Activated naive CD8-positive, alpha-beta T cell treated with anti-CD3 and anti-CD28 coated beads, Interleukin-2, amount 10 ng/mL, durations not matched to agents 7 days and 5 days (primary cell): Measurements from ENCODE around the gene SLC2A13. TPM values are rescaled to one million over a fixed set of nuclear protein-coding genes. Genes with fewer than 3 reads are reported as not detected.

Source experiments
- ATAC-seq: fragments of 150-1000 bp; cut with Tn5 transposase; one replicate; pipeline ENCODE4 v1.10.0; 2021; ENCODE audit warnings: low read depth, moderate library complexity
- POLR2A ChIA-PET: fragments of 350-600 bp; sonication (Branson Sonifier 250); formaldehyde crosslinking; loops from one replicate; lab custom pipeline; 2021; ENCODE audit warnings: antibody characterized with exemption; lab: Charles Lee
- DNase-seq: peaks from one replicate; pipeline ENCODE4 v3.0.0; 2021
- H3K27ac Mint-ChIP-seq: one replicate; pipeline ENCODE4 v1.8.0; 2022; ENCODE audit warnings: mild to moderate bottlenecking, mixed read lengths
- H3K27me3 Mint-ChIP-seq: one replicate; pipeline ENCODE4 v1.8.0; 2022; ENCODE audit warnings: mild to moderate bottlenecking, moderate library complexity, mixed read lengths
- H3K36me3 Mint-ChIP-seq: one replicate; pipeline ENCODE4 v1.8.0; 2021; ENCODE audit warnings: mild to moderate bottlenecking, mixed read lengths
- H3K4me1 Mint-ChIP-seq: one replicate; pipeline ENCODE4 v1.8.0; 2021; ENCODE audit warnings: mixed read lengths
- H3K4me3 Mint-ChIP-seq: one replicate; pipeline ENCODE4 v1.8.0; 2022; ENCODE audit warnings: mild to moderate bottlenecking, moderate library complexity, mixed read lengths
- H3K9me3 Mint-ChIP-seq: one replicate; pipeline ENCODE4 v1.8.0; 2021; ENCODE audit warnings: mixed read lengths
- total RNA-seq, 2 experiments: library from RNA; stranded (reverse); gene quantifications; one replicate each; pipeline ENCODE4 v1.2.3, GENCODE V29; 2021

SLC2A13 gene
- total RNA-seq, 2 experiments from 2014 or later = 8.1 to 8.5 TPM

- Mint-ChIP-seq H3K36me3 (peaks cover 10% of the 10 kb centered on the region), H3K9me3 (no peaks in the 10 kb centered on the region), H3K4me3 (no peak overlapping the region), H3K27me3 (no peaks in the 10 kb centered on the region), H3K4me1 (peaks cover 11% of the 10 kb centered on the region), H3K27ac (no peak overlapping the region)
- DNase-seq (no peak), ATAC-seq (no peak)
- POLR2A ChIA-PET = no interaction called here
Observed at GRCh38 chr12:40098406-40099145, 7.3 kb downstream of the SLC2A13 start.

- H3K27ac Mint-ChIP-seq = no peak overlapping the region
- no peaks in the 10 kb centered on the region for H3K9me3 Mint-ChIP-seq
- no peak overlapping the region for H3K4me3 Mint-ChIP-seq
- DNase-seq (no peak), ATAC-seq (no peak)
- H3K36me3 Mint-ChIP-seq = peaks cover 12% of the 10 kb centered on the region
- peaks cover 1% of the 10 kb centered on the region for H3K4me1 Mint-ChIP-seq
- POLR2A ChIA-PET = no interaction called here
- no peaks in the 10 kb centered on the region for H3K27me3 Mint-ChIP-seq
Observed at GRCh38 chr12:40093512-40093911, 12.4 kb downstream of the SLC2A13 start.

GRCh38 chr12:40086471-40086870, 19.4 kb downstream of the SLC2A13 start:
- Mint-ChIP-seq H3K27ac (no peak overlapping the region), H3K36me3 (peaks cover 6% of the 10 kb centered on the region), H3K4me1 (peaks cover 2% of the 10 kb centered on the region), H3K4me3 (no peak overlapping the region), H3K27me3 (no peaks in the 10 kb centered on the region), H3K9me3 (peaks cover 1% of the 10 kb centered on the region)
- POLR2A ChIA-PET = no interaction called here
- DNase-seq = no peak
- no peak for ATAC-seq

DNA sequence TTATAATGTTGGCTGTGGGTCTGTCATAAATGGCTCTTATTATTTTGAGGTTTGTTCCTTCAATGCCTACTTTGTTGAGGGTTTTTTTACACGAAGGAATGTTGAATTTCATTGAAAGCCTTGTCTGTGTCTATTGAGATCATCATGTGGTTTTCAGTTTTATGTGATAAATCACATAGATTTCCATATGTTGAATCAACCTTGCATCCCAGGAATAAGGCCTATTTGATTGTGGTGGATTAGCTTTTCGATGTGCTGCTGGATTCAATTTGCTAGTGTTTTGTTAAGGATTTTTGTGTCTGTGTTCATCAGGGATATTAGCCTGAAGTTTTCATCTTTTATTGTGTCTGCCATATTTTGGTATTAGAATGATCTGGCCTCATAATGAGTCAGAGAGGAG, 27.6 kb downstream of the SLC2A13 start:
- Mint-ChIP-seq H3K9me3 (peaks cover 11% of the 10 kb centered on the region), H3K27me3 (peaks cover 2% of the 10 kb centered on the region), H3K4me1 (no peaks in the 10 kb centered on the region), H3K4me3 (no peak overlapping the region), H3K36me3 (peaks cover 1% of the 10 kb centered on the region), H3K27ac (no peak overlapping the region)
- ATAC-seq = no peak
- no peak for DNase-seq
- POLR2A ChIA-PET = no interaction called here

GRCh38 chr12:40075458-40075857, 30.4 kb downstream of the SLC2A13 start:
- no peak overlapping the region for H3K27ac Mint-ChIP-seq
- ATAC-seq (no peak), DNase-seq (no peak)
- H3K36me3 Mint-ChIP-seq = peaks cover 1% of the 10 kb centered on the region
- H3K4me1 Mint-ChIP-seq = no peaks in the 10 kb centered on the region
- H3K4me3 Mint-ChIP-seq = no peak overlapping the region
- peaks cover 2% of the 10 kb centered on the region for H3K27me3 Mint-ChIP-seq
- H3K9me3 Mint-ChIP-seq = peaks cover 11% of the 10 kb centered on the region
- POLR2A ChIA-PET = no interaction called here

DNA sequence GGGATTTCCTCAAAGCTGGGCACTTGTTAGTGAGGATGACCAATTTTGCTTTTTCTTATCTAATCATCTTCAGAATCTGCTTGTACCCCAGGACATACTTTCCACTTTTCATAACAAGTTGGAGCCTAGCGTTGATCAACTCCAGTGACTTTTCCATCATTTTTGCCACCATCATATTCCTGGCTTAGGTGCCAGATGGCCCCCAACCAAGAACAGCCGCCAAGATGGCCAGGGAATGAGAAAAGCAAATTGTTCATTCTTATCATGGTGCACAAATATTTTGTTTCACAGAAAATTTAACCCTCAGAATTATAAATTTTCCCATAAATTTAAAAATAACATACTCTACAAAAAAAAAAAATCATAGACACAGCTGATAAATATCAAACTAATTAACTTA, 37.5 kb downstream of the SLC2A13 start:
- DNase-seq (no peak), ATAC-seq (no peak)
- H3K4me1 Mint-ChIP-seq = no peaks in the 10 kb centered on the region
- POLR2A ChIA-PET = no interaction called here
- no peaks in the 10 kb centered on the region for H3K9me3 Mint-ChIP-seq
- no peaks in the 10 kb centered on the region for H3K27me3 Mint-ChIP-seq
- no peaks in the 10 kb centered on the region for H3K36me3 Mint-ChIP-seq
- no peak overlapping the region for H3K27ac Mint-ChIP-seq
- H3K4me3 Mint-ChIP-seq = no peak overlapping the region

GRCh38 chr12:40065636-40066035, 40.2 kb downstream of the SLC2A13 start:
- Mint-ChIP-seq H3K9me3 (no peaks in the 10 kb centered on the region), H3K27ac (no peak overlapping the region), H3K4me3 (no peak overlapping the region), H3K36me3 (no peaks in the 10 kb centered on the region), H3K4me1 (no peaks in the 10 kb centered on the region), H3K27me3 (no peaks in the 10 kb centered on the region)
- no peak for ATAC-seq
- POLR2A ChIA-PET = no interaction called here
- no peak for DNase-seq

DNA sequence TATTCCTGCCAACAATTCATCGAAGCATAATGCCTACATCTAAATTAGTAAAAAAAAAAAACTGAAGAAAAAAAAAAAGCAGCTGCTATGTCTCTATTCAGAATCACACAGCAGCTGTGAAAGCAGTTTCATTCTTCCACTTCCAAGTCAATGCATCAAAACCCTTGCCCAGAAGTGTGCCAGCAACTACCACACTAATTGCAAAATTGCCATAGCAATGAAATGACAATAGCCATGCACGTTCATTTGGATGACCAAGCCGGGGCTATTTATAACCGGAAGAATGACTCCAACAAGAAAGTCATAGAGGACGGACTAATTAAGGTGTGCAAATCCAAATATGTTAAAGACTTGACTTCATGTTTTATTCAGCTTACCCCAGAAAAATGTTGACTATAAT, 42.5 kb downstream of the SLC2A13 start:
- H3K9me3 Mint-ChIP-seq = no peaks in the 10 kb centered on the region
- POLR2A ChIA-PET = no interaction called here

GRCh38 chr12:40058721-40059190, 47.1 kb downstream of the SLC2A13 start:
- no peak overlapping the region for H3K27ac Mint-ChIP-seq
- H3K27me3 Mint-ChIP-seq = no peaks in the 10 kb centered on the region
- no peak overlapping the region for H3K4me3 Mint-ChIP-seq
- POLR2A ChIA-PET = no interaction called here
- no peaks in the 10 kb centered on the region for H3K36me3 Mint-ChIP-seq
- DNase-seq = no peak
- no peaks in the 10 kb centered on the region for H3K4me1 Mint-ChIP-seq
- H3K9me3 Mint-ChIP-seq = no peaks in the 10 kb centered on the region
- ATAC-seq = no peak

More for the DNA sequence above, 42.5 kb downstream of the SLC2A13 start:
- Mint-ChIP-seq H3K27me3 (no peaks in the 10 kb centered on the region), H3K4me3 (no peak overlapping the region), H3K36me3 (no peaks in the 10 kb centered on the region), H3K4me1 (no peaks in the 10 kb centered on the region), H3K27ac (no peak overlapping the region)
- ATAC-seq = no peak
- DNase-seq = no peak

DNA sequence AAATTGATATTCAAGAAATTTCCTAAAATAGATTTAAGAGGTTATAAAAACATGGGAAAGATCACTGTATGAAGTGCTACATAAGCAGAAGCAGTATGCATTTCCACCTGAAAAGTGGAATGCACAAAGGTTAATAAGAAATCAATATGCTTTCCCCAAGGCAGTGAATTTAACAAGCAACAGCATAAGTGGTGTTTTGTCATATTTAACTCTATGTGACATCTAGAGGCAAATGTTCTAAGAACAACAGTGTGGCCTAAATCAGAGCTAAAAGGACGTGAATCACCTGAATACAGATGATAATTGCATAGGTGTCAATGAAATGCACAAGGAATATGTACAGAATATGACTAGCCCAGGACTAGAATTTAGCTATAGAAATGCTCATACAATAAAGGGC, 49.5 kb downstream of the SLC2A13 start:
- DNase-seq (no peak), ATAC-seq (no peak)
- Mint-ChIP-seq H3K27ac (no peak overlapping the region), H3K4me3 (no peak overlapping the region), H3K36me3 (no peaks in the 10 kb centered on the region), H3K9me3 (no peaks in the 10 kb centered on the region), H3K4me1 (no peaks in the 10 kb centered on the region), H3K27me3 (no peaks in the 10 kb centered on the region)
- POLR2A ChIA-PET = no interaction called here

GRCh38 chr12:40055776-40056175, 50.1 kb downstream of the SLC2A13 start:
- no peak overlapping the region for H3K27ac Mint-ChIP-seq
- no peak for ATAC-seq
- no peak for DNase-seq
- H3K36me3 Mint-ChIP-seq = no peaks in the 10 kb centered on the region
- H3K4me3 Mint-ChIP-seq = no peak overlapping the region
- no peaks in the 10 kb centered on the region for H3K4me1 Mint-ChIP-seq
- no peaks in the 10 kb centered on the region for H3K27me3 Mint-ChIP-seq
- no peaks in the 10 kb centered on the region for H3K9me3 Mint-ChIP-seq
- POLR2A ChIA-PET = no interaction called here

DNA sequence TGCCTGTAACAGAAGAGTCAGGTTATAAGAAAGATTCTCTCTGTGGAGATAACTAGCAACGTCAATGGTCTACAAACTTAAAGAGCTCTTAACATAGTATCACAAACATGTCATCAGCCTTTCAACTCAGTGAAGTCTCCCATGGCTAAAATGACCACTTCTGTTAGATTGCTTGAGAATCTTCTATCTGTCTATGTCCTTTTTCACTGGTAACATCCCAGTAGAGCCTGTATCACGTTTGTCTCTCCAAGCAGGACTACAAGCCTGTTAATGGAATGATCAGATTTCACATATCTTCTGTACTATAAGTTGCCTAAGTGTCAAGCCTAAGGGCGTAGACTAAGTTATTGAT, 50.7 kb downstream of the SLC2A13 start:
- H3K4me3 Mint-ChIP-seq = no peak overlapping the region
- no peaks in the 10 kb centered on the region for H3K36me3 Mint-ChIP-seq
- POLR2A ChIA-PET = no interaction called here
- DNase-seq = no peak
- no peaks in the 10 kb centered on the region for H3K27me3 Mint-ChIP-seq
- ATAC-seq = no peak
- H3K9me3 Mint-ChIP-seq = no peaks in the 10 kb centered on the region
- no peak overlapping the region for H3K27ac Mint-ChIP-seq
- H3K4me1 Mint-ChIP-seq = no peaks in the 10 kb centered on the region

GRCh38 chr12:40054555-40055227, 51.2 kb downstream of the SLC2A13 start:
- Mint-ChIP-seq H3K27ac (no peak overlapping the region), H3K4me3 (no peak overlapping the region)

GRCh38 chr12:40049268-40049667, 56.6 kb downstream of the SLC2A13 start:
- no peaks in the 10 kb centered on the region for H3K4me1 Mint-ChIP-seq
- H3K36me3 Mint-ChIP-seq = peaks cover 1% of the 10 kb centered on the region
- DNase-seq (no peak), ATAC-seq (no peak)
- H3K9me3 Mint-ChIP-seq = no peaks in the 10 kb centered on the region
- H3K27ac Mint-ChIP-seq = no peak overlapping the region
- no peaks in the 10 kb centered on the region for H3K27me3 Mint-ChIP-seq
- POLR2A ChIA-PET = no interaction called here
- H3K4me3 Mint-ChIP-seq = no peak overlapping the region

More at GRCh38 chr12:40054555-40055227, 51.2 kb downstream of the SLC2A13 start:
- Mint-ChIP-seq H3K4me1 (no peaks in the 10 kb centered on the region), H3K36me3 (no peaks in the 10 kb centered on the region), H3K27me3 (no peaks in the 10 kb centered on the region), H3K9me3 (no peaks in the 10 kb centered on the region)
- DNase-seq (no peak), ATAC-seq (no peak)
- POLR2A ChIA-PET = no interaction called here
